HG03457 (cell line): ENCODE measurements around the gene SHOC2.

Experiments
- ATAC-seq: cut with Tn5 transposase; IDR thresholded peaks from one replicate; pipeline ENCODE4 v1.9.1; 2021; ENCODE audit warnings: moderate number of reproducible peaks; ENCODE audit not compliant: unreplicated experiment

The SHOC2 gene

GRCh38 chr10:111039522-111039921 is 120.1 kb downstream of the SHOC2 start:
- no peak for ATAC-seq

- no peak for ATAC-seq
These were observed 137.6 kb downstream of the SHOC2 start for GRCh38 chr10:111057006-111057405.
